Mesenchymal stem cell (in vitro differentiated cells and primary cell): ENCODE data around the gene ZNF79.
A peak's percentile ranks its signal among the peaks of the same experiment; 100 is the strongest.

Experiments used
- DNase-seq: peaks from one replicate; pipeline ENCODE4 v3.0.0-alpha.2; 2013
- H2AFZ ChIP-seq: one replicate; pipeline ENCODE4 v1.6.1; 2013; ENCODE audit warnings: low read depth, mild to moderate bottlenecking, control low read depth, inconsistent platforms, low read length, moderate library complexity
- H2AK5ac ChIP-seq: 2 replicates; pipeline ENCODE4 v1.6.1; 2013; ENCODE audit warnings: low read length, moderate library complexity, mild to moderate bottlenecking, inconsistent platforms; ENCODE audit not compliant: severe bottlenecking
- H2BK120ac ChIP-seq: one replicate; pipeline ENCODE4 v1.6.1; 2013; ENCODE audit warnings: low read depth, mild to moderate bottlenecking, inconsistent platforms, low read length, moderate library complexity
- H2BK12ac ChIP-seq, 2 experiments: one replicate each; pipeline ENCODE4 v1.6.1; 2013; ENCODE audit warnings: inconsistent platforms in 2 of 2, low read length in 2 of 2, mild to moderate bottlenecking in 2 of 2, moderate library complexity in 2 of 2, control low read depth in 1 of 2
- H2BK15ac ChIP-seq: one replicate; pipeline ENCODE4 v1.6.1; 2013; ENCODE audit warnings: mild to moderate bottlenecking, low read depth, inconsistent platforms; ENCODE audit not compliant: poor library complexity, severe bottlenecking
- H2BK5ac ChIP-seq: 2 replicates; pipeline ENCODE4 v1.6.1; 2013; ENCODE audit warnings: low read depth, mild to moderate bottlenecking, low read length, control low read depth, inconsistent platforms; ENCODE audit not compliant: poor library complexity, severe bottlenecking
- H3K14ac ChIP-seq, 2 experiments: one replicate each; pipeline ENCODE4 v1.6.1; 2013; ENCODE audit warnings: inconsistent platforms in 2 of 2, low read length in 2 of 2, control low read depth in 1 of 2, mild to moderate bottlenecking in 1 of 2, moderate library complexity in 1 of 2
- H3K18ac ChIP-seq, 2 experiments: one replicate each; pipeline ENCODE4 v1.6.1; 2013; ENCODE audit warnings: inconsistent platforms in 2 of 2, low read length in 2 of 2, control low read depth in 1 of 2, low read depth in 1 of 2, mild to moderate bottlenecking in 1 of 2
- H3K23ac ChIP-seq, 2 experiments: one replicate each; pipeline ENCODE4 v1.6.1; 2013; ENCODE audit warnings: inconsistent platforms in 2 of 2, low read length in 2 of 2, mild to moderate bottlenecking in 2 of 2, moderate library complexity in 2 of 2, control low read depth in 1 of 2
- H3K27ac ChIP-seq: 2 replicates; pipeline ENCODE4 v1.5.1; 2013; ENCODE audit warnings: mild to moderate bottlenecking, moderate library complexity, low read length, control low read depth, inconsistent platforms; ENCODE audit not compliant: poor library complexity, severe bottlenecking
- H3K27me3 ChIP-seq, 2 experiments: 2 replicates each; pipeline versions ENCODE4 v1.6.1 to v1.7.0; 2013; ENCODE audit warnings: low read length in 2 of 2, mild to moderate bottlenecking in 2 of 2, moderate library complexity in 2 of 2, control low read depth in 1 of 2, inconsistent platforms in 1 of 2; ENCODE audit not compliant: control insufficient read depth in 1 of 2, insufficient read depth in 1 of 2
- H3K36me3 ChIP-seq, 2 experiments: 2 replicates each; pipeline versions ENCODE4 v1.6.1 to v1.7.0; 2013; ENCODE audit warnings: low read length in 2 of 2, control low read depth in 1 of 2, inconsistent platforms in 1 of 2, low read depth in 1 of 2, mild to moderate bottlenecking in 1 of 2; ENCODE audit not compliant: insufficient read depth in 2 of 2, control insufficient read depth in 1 of 2
- H3K4ac ChIP-seq, 2 experiments: one replicate each; pipeline ENCODE4 v1.6.1; 2013; ENCODE audit warnings: inconsistent platforms in 2 of 2, low read length in 2 of 2, mild to moderate bottlenecking in 2 of 2, moderate library complexity in 2 of 2, control low read depth in 1 of 2, low read depth in 1 of 2
- H3K4me1 ChIP-seq: 2 replicates; pipeline ENCODE4 v1.6.1; 2013; ENCODE audit warnings: low read depth, low read length, control low read depth; ENCODE audit not compliant: control insufficient read depth, insufficient read depth
- H3K4me2 ChIP-seq: 2 replicates; pipeline ENCODE4 v1.6.1; 2013; ENCODE audit warnings: low read length, mild to moderate bottlenecking, inconsistent platforms; ENCODE audit not compliant: poor library complexity, severe bottlenecking
- H3K4me3 ChIP-seq, 2 experiments: 2 replicates each; pipeline versions ENCODE4 v1.5.1 to v1.7.0; 2013; ENCODE audit warnings: low read length in 2 of 2, mild to moderate bottlenecking in 2 of 2, control low read depth in 1 of 2, low read depth in 1 of 2; ENCODE audit not compliant: insufficient read depth in 1 of 2
- H3K79me1 ChIP-seq: replicated peaks from 2 replicates; pipeline ENCODE4 v1.6.1; 2013; ENCODE audit warnings: mild to moderate bottlenecking, control low read depth, low read length, inconsistent platforms; ENCODE audit not compliant: poor library complexity, severe bottlenecking
- H3K9ac ChIP-seq: 2 replicates; pipeline ENCODE4 v1.7.0; 2013; ENCODE audit warnings: mild to moderate bottlenecking, low read length, moderate library complexity
- H3K9me3 ChIP-seq: 2 replicates; pipeline ENCODE4 v1.7.0; 2013; ENCODE audit warnings: mild to moderate bottlenecking, low read length; ENCODE audit not compliant: control insufficient read depth
- H4K8ac ChIP-seq: one replicate; pipeline ENCODE4 v1.6.1; 2013; ENCODE audit warnings: inconsistent platforms, mild to moderate bottlenecking, low read length, moderate library complexity
- H4K91ac ChIP-seq: one replicate; pipeline ENCODE4 v1.6.1; 2013; ENCODE audit warnings: mild to moderate bottlenecking, low read length, inconsistent platforms
- WGBS: methylation state at CpG from one replicate; pipeline ENCODE4 v1.1.7; 2013; ENCODE audit warnings: mixed read lengths; 5-methylcytosine and 5-hydroxymethylcytosine counted together

The ZNF79 gene

DNA sequence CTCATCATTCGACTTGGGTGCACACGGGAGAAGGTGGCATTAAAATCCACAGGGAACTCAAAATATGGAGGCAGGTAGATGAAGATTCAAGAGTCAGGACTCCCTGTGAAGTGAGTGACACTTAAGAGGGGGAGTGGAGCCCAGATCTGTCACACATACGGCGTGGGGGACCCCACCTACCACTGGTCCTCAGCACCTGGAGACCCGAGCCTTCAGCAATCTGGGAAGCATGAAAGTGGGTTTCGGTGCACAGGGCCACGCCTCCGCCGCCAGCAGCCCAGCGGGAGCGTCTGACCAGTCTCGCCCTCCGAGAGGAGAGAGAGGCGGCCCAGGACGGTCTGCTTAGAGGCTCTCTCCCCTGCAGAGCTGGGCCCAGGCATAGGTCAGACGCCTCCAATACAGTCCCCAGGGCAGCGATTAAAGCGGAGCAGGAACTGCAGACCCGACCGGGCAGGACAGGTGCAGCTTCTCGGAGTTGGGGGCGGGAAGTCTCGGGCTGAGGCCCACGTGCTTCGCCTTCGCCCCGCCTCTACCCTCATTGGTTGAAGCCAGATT is 27.9 kb upstream of the ZNF79 start:
- Histone ChIP-seq H3K9me3 (peaks cover 7% of the 10 kb centered on the region), H3K23ac (no peak overlapping the region), H2BK12ac (no peak overlapping the region), H3K27me3 (peaks cover 11 to 92% of the 10 kb centered on the region in 2 experiments), H2BK120ac (no peak overlapping the region), H4K91ac (no peak overlapping the region), H3K36me3 (peaks cover 0 to 7% of the 10 kb centered on the region in 2 experiments), H2BK15ac (no peak overlapping the region), H4K8ac (no peak overlapping the region), H2BK5ac (no peak overlapping the region), H2AK5ac (no peak overlapping the region), H3K4me2 (peak overlapping the region; percentile 70), H3K4me1 (peaks cover 18% of the 10 kb centered on the region), H3K18ac (no peak overlapping the region), H2AFZ (peak overlapping the region; percentile 2), H3K27ac (no peak overlapping the region), H3K4me3 (peak overlapping the region in 1 of 2 experiments; percentile 45), H3K9ac (no peak overlapping the region), H3K14ac (no peak overlapping the region), H3K4ac (no peak overlapping the region), H3K79me1 (peaks cover 10% of the 10 kb centered on the region)
- no peak for DNase-seq
- WGBS, result 10% methylated on average over 27 of the region's 27 CpGs

DNA sequence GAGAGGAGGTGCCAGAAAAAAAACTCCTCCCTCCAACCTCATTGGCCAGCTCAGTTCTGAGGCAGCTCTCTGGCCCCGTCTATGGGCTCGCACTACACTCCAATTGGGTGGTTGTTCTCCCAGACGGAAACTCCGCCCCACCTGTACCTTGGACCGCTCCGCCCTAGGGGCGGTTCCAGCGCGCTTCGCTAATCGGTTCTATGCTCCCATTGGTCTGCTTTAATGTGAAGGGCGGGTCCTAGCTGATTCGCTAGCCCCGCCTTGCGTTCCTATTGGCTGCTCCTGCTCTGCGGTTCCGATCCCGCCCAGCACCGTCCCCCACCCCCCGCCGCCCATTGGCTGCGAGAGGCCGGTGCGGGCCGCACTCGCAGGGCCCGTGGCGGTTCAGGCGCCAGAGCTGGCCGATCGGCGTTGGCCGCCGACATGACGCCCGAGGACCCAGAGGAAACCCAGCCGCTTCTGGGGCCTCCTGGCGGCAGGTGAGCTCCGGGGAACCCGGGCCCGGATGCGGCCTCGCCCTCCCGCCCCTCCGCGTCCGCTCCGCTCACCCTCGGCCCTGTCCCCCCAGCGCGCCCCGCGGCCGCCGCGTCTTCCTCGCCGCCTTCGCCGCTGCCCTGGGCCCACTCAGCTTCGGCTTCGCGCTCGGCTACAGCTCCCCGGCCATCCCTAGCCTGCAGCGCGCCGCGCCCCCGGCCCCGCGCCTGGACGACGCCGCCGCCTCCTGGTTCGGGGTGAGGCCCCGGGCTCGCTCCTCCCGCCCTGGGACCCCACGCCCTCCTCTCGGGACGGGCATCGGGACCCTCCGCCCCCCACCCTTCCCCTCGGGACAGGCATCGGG is 27.2 kb upstream of the ZNF79 start, which contains the start of gene SLC2A8:
SLC2A8 (plus strand) TSS at position 362 of the 838 bp plus-strand sequence; CDS start at position 424, 62 bp downstream.
- peak within 1 kb of the TSS; percentile 43 to 78 for H3K23ac ChIP-seq
- no peak within 1 kb of the TSS for H3K4ac ChIP-seq
- H4K91ac ChIP-seq, result peak within 1 kb of the TSS; percentile 66
- H3K27me3 ChIP-seq, result peaks cover 11 to 92% of the 10 kb centered on the region in 2 experiments
- H3K36me3 ChIP-seq, result peaks cover 0 to 8% of the 10 kb centered on the region in 2 experiments
- peak; percentile 100 for DNase-seq
- peak within 1 kb of the TSS in 1 of 2 experiments; percentile 76 for H3K14ac ChIP-seq
- peak within 1 kb of the TSS; percentile 93 for H3K4me2 ChIP-seq
- H3K4me3 ChIP-seq, result peak within 1 kb of the TSS; percentile 33 to 76
- H4K8ac ChIP-seq, result peak within 1 kb of the TSS; percentile 30
- H3K9ac ChIP-seq, result no peak within 1 kb of the TSS
- under 1% methylated on average over 62 of the region's 87 CpGs for WGBS
- H3K18ac ChIP-seq, result peak within 1 kb of the TSS; percentile 41 to 59
- peaks cover 10% of the 10 kb centered on the region for H3K79me1 ChIP-seq
- no peak within 1 kb of the TSS for H2BK15ac ChIP-seq
- H2BK120ac ChIP-seq, result no peak within 1 kb of the TSS
- peak within 1 kb of the TSS; percentile 87 for H2AFZ ChIP-seq
- H3K9me3 ChIP-seq, result peaks cover 7% of the 10 kb centered on the region
- H2BK5ac ChIP-seq, result peak within 1 kb of the TSS; percentile 39
- no peak within 1 kb of the TSS for H2AK5ac ChIP-seq
- peaks cover 18% of the 10 kb centered on the region for H3K4me1 ChIP-seq
- no peak within 1 kb of the TSS for H2BK12ac ChIP-seq
- no peak within 1 kb of the TSS for H3K27ac ChIP-seq

DNA sequence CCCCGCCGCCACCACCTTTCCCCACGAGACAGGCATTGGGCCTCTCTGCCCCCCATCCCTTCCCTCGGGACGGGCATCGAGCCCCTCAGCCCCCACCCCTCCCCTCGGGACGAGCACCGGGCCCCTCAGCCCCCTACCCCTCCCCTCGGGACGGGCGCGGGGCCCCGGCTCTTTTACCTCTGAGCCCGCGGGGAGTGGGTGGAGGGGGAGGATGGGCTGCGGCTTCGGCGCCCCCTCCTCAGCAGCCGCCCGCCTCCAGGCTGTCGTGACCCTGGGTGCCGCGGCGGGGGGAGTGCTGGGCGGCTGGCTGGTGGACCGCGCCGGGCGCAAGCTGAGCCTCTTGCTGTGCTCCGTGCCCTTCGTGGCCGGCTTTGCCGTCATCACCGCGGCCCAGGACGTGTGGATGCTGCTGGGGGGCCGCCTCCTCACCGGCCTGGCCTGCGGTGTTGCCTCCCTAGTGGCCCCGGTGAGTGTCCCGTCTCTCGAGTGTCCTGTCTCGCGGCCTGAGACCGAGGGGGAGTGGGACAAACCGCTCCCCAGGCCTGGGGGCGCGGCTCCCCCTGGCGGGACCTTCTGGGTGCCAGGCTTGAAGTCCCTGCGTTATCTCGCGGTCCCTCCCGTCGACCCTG is 26.4 kb upstream of the ZNF79 start:
- Histone ChIP-seq H3K23ac (peak overlapping the region; percentile 43 to 78), H2AFZ (peak overlapping the region; percentile 87), H3K4me3 (peak overlapping the region; percentile 33 to 76), H3K4ac (no peak overlapping the region), H2AK5ac (no peak overlapping the region), H2BK120ac (no peak overlapping the region), H4K91ac (no peak overlapping the region), H2BK12ac (no peak overlapping the region), H3K27ac (no peak overlapping the region), H3K4me1 (peaks cover 18% of the 10 kb centered on the region), H3K9ac (no peak overlapping the region), H4K8ac (peak overlapping the region; percentile 30), H3K4me2 (peak overlapping the region; percentile 93), H3K9me3 (peaks cover 7% of the 10 kb centered on the region), H2BK15ac (no peak overlapping the region), H3K27me3 (peaks cover 11 to 92% of the 10 kb centered on the region in 2 experiments), H3K79me1 (peaks cover 10% of the 10 kb centered on the region), H3K14ac (no peak overlapping the region), H3K18ac (peak overlapping the region in 1 of 2 experiments; percentile 59), H2BK5ac (no peak overlapping the region), H3K36me3 (peaks cover 0 to 14% of the 10 kb centered on the region in 2 experiments)
- DNase-seq, result peak; percentile 64
- WGBS, result 3% methylated on average over 35 of the region's 55 CpGs

DNA sequence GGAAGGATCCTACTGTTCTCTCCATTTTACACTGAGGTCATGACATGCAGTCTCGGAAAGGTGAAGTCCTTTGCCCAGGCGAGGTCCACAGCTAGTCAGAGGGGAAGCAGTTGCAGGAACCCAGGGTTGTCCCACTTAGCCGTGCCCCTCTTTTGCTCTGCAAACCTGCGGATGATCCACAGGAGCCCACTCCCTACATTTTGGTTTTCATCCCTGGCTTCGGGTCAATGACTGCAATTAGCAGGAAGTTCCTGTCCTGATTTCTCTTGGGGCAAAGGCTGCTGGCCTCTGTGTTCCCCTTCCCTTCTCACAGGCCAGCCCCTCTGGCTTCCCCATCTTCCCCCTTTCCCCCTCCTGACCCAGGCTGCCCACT is 25.9 kb upstream of the ZNF79 start:
- H2AFZ ChIP-seq, result no peak overlapping the region
- no peak overlapping the region for H3K4me3 ChIP-seq
- H3K27ac ChIP-seq, result no peak overlapping the region
- no peak overlapping the region for H3K9ac ChIP-seq
- H4K8ac ChIP-seq, result no peak overlapping the region
- no peak overlapping the region for H2BK15ac ChIP-seq
- no peak overlapping the region for H3K23ac ChIP-seq
- H3K18ac ChIP-seq, result no peak overlapping the region
- H2AK5ac ChIP-seq, result no peak overlapping the region
- H3K27me3 ChIP-seq, result peaks cover 11 to 90% of the 10 kb centered on the region in 2 experiments
- H3K4me2 ChIP-seq, result peak overlapping the region; percentile 93
- H3K4me1 ChIP-seq, result peaks cover 18% of the 10 kb centered on the region
- H3K14ac ChIP-seq, result no peak overlapping the region
- H2BK12ac ChIP-seq, result peak overlapping the region in 1 of 2 experiments; percentile 23
- no peak overlapping the region for H4K91ac ChIP-seq
- peaks cover 10% of the 10 kb centered on the region for H3K79me1 ChIP-seq
- 54% methylated on average over 5 of the region's 5 CpGs for WGBS
- peaks cover 7% of the 10 kb centered on the region for H3K9me3 ChIP-seq
- no peak overlapping the region for H2BK120ac ChIP-seq
- H3K36me3 ChIP-seq, result peaks cover 0 to 15% of the 10 kb centered on the region in 2 experiments
- no peak overlapping the region for H2BK5ac ChIP-seq
- no peak overlapping the region for H3K4ac ChIP-seq
- DNase-seq, result no peak
